Testis (tissue), 2 donors: ENCODE data around the gene PRR16.

Experiments used
- CTCF ChIP-seq, 3 experiments: fragments of 450-650 bp in 2 of 3; fragments of 200-600 bp in 1 of 3; sonication (generic) in 1 of 3; IDR thresholded peaks; one replicate each; pipeline ENCODE4 v1.5.1; 2016 to 2019; ENCODE audit warnings: antibody characterized with exemption in 3 of 3, mild to moderate bottlenecking in 2 of 3, moderate library complexity in 1 of 3
- POLR2A ChIP-seq: fragments of 450-650 bp; IDR thresholded peaks from one replicate; pipeline ENCODE4 v1.6.1; 2017; ENCODE audit warnings: antibody characterized with exemption, mild to moderate bottlenecking, moderate library complexity

- no peak for TF ChIP-seq CTCF (IDR thresholded peaks at IDR 0.05)
- TF ChIP-seq POLR2A = no peak
Observed at GRCh38 chr5:120682851-120683250, 218.8 kb downstream of the PRR16 start.
